Frontal cortex (tissue), 4 donors: ENCODE measurements around the gene AKAP5. TPM values are rescaled to one million over a fixed set of nuclear protein-coding genes. Genes with fewer than 3 reads are reported as not detected.

Experiments used
- DNase-seq, 2 donors: peaks; one replicate each; pipeline ENCODE4 v3.0.0; 2012; ENCODE audit warnings: low spot score in 2 of 2
- FAIRE-seq: peaks from 2 replicates; lab custom pipeline; 2012; peaks lifted over from hg19 to GRCh38; lab: Jason Lieb, UNC
- total RNA-seq: library from RNA; depleted of rRNA; stranded (reverse); fragments of >200 nt; gene quantifications from one replicate; pipeline ENCODE4 v1.2.3, GENCODE V29; 2014
- donor health status: control.
- donor health status: control.
- donor health status: control.

The AKAP5 gene
- total RNA-seq, 1 donor from 2014 or later: 37.5 TPM

DNA sequence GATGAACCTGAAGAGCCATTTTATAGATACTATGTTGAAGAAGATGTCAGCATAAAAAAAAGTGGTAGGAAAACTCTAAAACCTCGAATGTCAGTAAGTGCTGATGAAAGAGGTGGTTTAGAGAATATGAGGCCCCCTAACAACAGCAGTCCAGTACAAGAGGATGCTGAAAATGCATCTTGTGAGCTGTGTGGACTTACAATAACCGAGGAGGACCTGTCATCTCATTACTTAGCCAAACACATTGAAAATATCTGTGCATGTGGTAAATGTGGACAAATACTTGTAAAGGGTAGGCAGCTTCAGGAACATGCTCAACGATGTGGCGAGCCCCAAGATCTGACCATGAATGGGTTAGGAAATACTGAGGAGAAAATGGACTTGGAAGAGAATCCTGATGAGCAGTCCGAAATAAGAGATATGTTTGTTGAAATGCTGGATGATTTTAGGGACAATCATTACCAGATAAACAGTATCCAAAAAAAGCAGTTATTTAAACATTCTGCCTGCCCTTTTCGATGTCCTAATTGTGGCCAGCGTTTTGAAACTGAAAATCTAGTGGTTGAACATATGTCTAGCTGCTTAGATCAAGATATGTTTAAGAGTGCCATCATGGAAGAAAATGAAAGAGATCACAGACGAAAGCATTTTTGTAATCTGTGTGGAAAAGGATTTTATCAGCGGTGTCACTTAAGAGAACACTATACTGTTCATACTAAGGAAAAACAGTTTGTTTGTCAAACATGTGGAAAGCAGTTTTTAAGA, 57.5 kb downstream of the AKAP5 start:
- DNase-seq (no peak), FAIRE-seq (no peak)

Other genes with a start within 250 kb of the AKAP5 start
- gene ESR2, start 171.1 kb upstream of the AKAP5 start, total RNA-seq: 1.2 TPM
- gene MTHFD1, start 77.1 kb upstream of the AKAP5 start, total RNA-seq: 28.5 TPM
- 15.5 TPM for gene ZBTB25, start 38.3 kb downstream of the AKAP5 start, total RNA-seq
- gene ZBTB1, start 39.3 kb downstream of the AKAP5 start, total RNA-seq: 52.2 TPM
- 9.0 TPM for gene HSPA2, start 75.2 kb downstream of the AKAP5 start, total RNA-seq
- 0.82 TPM for gene PPP1R36, start 84.5 kb downstream of the AKAP5 start, total RNA-seq
- gene PLEKHG3, start 238.9 kb downstream of the AKAP5 start, total RNA-seq: 7.3 TPM